GM23248 (cell line): Measurements from ENCODE around the gene DVL3.

ENCODE experiments used
- EZH2 ChIP-seq: fragments of 200-600 bp; sonication (generic); IDR thresholded peaks from 2 replicates; pipeline ENCODE4 v1.6.1; 2018; ENCODE audit warnings: antibody characterized with exemption, mild to moderate bottlenecking; ENCODE audit not compliant: insufficient read depth, poor library complexity, severe bottlenecking
- EZH2phosphoT487 ChIP-seq: fragments of 200-600 bp; sonication (generic); IDR thresholded peaks from 2 replicates; pipeline ENCODE4 v1.6.1; 2018; ENCODE audit warnings: antibody characterized with exemption, moderate library complexity, mild to moderate bottlenecking, low read depth; ENCODE audit not compliant: insufficient read depth

- TF ChIP-seq EZH2 (no peak), EZH2phosphoT487 (no peak)
Observed at GRCh38 chr3:184155644-184156521, 706 bp downstream of the DVL3 start.
